ENCODE measurements around the gene KRTAP1-3.
"Not testable (repeated sequence)": the region's sequence is repeated elsewhere in the genome, so short reads cannot be mapped to it uniquely, and the experiment has no call there.

The KRTAP1-3 gene

GRCh38 chr17:41052566-41052965 is 17.9 kb upstream of the KRTAP1-3 start:
- no peak for DNase-seq

DNA sequence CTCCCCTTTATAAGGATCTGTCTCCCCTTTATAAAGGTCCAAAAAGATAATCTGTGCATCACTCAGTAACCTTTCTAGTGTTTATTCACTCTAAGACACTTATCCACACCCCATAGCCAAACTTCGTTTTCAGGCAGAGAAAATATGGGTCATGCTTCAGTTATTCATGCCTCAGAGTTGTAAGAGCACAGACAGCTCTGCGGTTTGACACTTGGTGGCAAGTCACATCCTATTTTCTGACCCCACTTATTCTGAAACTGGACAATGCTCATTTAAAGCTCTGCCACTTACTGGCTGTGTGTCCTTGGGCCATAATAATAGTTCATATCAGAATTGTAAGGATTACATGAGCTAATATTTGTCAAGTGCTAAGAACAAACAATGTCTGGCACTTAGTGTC is 14.4 kb upstream of the KRTAP1-3 start:
- no peak for DNase-seq

DNA sequence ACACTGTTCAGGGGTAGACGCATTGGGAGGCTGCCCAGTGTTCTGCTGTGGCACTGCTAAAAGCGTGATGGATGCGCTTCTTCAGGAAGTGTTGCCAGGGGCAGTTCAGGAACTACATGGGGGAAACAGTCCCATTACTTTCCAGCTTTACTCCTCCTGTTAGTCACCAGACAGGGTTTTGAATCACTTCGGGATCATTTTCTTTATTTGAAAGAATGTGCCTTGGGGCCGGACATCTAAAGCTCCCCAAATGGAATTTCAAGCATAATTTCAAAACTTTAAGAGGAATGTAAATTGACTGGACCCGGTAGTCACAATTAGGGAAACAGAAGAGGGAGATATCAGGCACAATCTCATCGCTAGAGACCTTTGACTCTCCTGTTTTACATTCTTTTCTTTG is 13.8 kb upstream of the KRTAP1-3 start:
- DNase-seq: no peak

DNA sequence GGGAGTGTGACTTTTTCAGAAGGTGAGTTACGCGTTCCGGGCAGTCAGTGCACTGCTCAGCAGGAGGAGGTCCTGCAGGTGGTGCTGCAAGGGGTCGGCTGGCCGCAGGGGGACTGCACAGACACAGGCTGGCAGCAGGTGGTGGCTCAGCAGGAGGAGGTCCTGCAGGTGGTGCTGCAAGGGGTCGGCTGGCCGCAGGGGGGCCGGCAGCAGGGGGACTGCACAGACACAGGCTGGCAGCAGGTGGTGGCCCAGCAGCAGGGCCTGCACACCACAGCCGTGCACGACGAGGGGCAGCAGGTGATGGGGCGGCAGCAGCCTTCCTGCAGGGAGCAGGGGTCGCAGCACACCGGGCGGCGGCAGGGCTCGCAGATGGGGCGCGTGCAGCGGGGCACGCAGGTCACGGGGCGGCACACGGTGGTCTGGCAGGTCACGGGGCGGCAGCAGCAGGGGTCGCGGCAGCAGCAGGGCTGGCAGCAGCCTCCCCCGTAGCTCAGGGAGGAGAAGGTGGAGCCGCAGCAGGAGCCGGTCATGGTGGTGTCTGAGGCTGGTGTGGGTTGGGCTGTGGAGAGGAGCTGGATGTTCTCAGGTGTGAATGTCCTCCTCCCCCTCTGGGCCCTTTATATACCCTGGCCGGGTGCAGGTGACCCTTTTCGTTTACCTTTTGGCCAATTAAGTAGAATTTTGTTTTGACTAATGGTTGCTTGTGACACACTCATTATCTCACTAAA is 12.2 kb upstream of the KRTAP1-3 start, which contains the start of gene KRTAP2-1:
Gene KRTAP2-1 (minus strand): TSS at position 582 of the 731 bp plus-strand sequence. CDS start 49 bp downstream, at position 533.
- DNase-seq: not testable (repeated sequence)

- DNase-seq: no peak
Observed at GRCh38 chr17:41042953-41043352, 8.3 kb upstream of the KRTAP1-3 start.

- not testable (repeated sequence) for DNase-seq
Observed at GRCh38 chr17:41040783-41041571, 6.3 kb upstream of the KRTAP1-3 start, which contains the start of gene KRTAP1-1. KRTAP1-1 (minus strand) TSS chr17:41041450; CDS start chr17:41041397, 53 bp downstream.

DNA sequence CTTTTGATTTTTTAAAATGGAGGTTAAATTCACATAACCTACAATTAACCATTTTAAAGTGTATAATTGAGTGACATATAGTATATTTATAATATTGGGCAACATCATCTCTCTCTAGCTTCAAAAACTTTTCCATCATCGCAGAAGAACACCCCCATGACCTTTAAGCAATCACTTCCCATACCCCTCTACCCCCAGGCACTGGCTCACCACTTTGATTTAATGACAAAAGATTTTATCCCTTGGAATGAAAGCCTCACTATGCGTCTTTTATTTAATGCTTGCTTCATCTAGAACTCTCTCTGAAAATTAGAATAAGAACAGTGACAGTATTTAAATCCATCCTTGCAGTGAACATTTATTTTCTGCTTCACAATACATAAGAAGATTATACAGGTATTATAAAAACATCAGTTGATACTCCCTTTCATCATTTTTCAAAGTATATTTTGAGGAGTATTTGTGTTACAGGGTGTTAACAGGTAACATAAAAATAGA is 3.2 kb upstream of the KRTAP1-3 start:
- no peak for DNase-seq

DNA sequence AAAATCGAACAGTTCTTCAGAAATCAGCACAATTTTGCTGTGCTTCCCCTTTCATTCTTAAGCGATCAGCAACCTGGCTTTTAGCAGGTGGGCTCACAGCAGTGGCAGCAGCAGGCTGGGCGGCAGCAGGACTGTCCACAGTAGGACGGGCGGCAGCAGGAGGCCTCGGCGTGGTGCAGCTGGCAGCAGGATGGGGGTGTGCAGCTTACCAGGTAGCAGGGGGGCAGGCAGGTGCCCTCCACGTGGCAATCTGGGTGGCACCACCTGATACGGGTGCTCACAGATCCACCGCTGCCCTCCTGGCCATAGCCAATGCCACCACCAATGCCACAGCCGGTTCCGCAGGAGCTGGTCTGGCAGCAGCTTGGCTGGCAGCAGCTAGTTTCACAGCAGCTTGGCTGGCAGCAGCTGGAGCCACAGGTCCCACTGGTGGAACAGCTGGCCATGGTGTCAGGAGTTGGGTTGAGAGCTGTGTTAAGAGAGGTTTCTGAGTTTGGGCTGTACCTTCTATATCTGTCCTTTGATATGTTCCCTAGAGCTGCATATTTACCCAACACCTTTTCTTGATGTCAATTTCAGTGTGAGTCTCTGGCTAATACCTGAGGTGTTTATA is 4.9 kb downstream of the KRTAP1-3 start, which contains the start of gene KRTAP1-4:
Gene KRTAP1-4 (minus strand): TSS at position 563 of the 613 bp plus-strand sequence. CDS start 117 bp downstream, at position 446.
- no peak for DNase-seq

DNA sequence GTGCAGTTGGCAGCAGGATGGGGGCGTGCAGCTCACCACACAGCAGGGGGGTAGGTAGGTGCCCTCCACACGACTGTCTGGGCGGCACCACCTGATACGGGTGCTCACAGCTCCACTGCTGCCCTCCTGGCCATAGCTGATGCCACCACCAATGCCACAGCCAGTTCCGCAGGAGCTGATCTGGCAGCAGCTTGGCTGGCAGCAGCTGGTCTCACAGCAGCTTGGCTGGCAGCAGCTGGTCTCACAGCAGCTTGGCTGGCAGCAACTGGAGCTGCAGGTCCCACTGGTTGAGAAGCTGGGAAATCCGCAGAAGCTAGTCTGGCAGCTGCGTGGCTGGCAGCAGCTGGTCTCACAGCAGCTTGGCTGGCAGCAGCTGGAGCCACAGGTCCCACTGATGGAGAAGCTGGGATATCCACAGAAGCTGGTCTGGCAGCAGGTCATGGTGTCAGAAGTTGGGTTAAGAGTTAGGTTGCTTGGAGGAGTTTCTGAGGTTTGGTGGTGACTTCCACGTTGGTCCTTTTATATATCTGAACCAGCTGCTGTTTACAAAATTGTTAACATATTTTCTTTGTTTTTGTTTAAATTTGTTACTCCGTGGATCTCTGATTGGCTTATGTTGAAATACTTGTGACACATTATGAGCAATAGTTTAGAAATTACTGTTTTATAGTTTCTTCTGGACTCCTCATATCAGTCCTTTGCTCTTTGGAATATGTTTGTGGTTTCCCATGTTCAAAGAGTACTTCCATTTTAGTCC is 7.8 kb downstream of the KRTAP1-3 start, which contains the start of gene KRTAP1-5:
Gene KRTAP1-5 (minus strand): TSS at position 494 of the 757 bp plus-strand sequence. CDS start 53 bp downstream, at position 441.
- no peak for DNase-seq

DNA sequence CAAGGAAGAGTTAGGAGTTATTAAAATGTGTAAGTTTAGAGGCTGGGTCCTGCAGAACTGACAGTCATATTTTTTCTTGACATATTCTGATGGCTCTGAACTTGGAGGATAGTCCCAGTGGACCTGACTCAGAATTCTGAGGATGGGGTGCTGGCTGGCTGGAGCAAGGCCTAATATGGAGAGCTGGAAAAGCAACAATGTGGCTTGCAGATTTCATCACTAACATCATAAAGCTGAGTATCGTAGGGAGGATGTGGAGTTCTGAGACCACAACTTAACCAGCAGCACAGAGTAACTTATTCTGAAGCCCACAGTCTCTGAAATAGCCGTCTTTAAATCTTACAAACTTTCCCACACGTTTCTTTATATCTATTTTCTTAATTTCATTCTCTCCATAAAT is 10.0 kb downstream of the KRTAP1-3 start:
- DNase-seq: no peak

- no peak for DNase-seq
Observed at GRCh38 chr17:41020336-41020735, 14.3 kb downstream of the KRTAP1-3 start.

- no peak for DNase-seq
Observed at GRCh38 chr17:41019415-41019814, 15.3 kb downstream of the KRTAP1-3 start.

GRCh38 chr17:41018541-41018940 is 16.1 kb downstream of the KRTAP1-3 start:
- no peak for DNase-seq

DNA sequence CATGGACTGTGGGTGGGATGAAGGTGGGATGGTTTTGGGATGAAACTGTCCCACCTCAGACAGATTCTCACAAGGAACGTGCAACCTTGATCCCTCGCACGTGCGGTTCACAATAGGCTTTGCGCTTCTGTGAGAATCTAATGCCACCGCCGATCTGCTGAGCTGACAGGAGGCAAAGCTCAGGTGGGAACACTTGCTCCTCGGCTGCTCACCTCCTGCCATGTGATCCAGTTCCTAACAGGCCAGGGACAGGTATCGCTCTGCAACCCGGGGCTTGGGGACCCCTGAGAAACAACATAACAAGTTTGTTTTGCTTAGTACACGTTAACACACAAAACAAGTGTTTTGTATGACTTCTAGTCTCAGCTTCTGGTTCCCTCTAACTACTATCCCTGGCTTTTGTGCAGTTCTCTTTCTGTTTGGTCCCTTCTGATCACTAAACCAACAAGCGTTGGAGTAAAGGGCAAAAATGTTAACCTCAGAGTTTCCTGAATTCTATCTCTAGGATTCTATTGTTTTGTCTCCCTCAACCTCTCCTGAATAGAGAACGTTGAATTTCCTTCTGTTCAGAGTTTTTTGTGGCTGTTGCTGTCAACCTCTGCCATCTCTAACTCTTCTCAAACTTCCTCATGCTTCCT is 18.0 kb downstream of the KRTAP1-3 start:
- DNase-seq: no peak

DNA sequence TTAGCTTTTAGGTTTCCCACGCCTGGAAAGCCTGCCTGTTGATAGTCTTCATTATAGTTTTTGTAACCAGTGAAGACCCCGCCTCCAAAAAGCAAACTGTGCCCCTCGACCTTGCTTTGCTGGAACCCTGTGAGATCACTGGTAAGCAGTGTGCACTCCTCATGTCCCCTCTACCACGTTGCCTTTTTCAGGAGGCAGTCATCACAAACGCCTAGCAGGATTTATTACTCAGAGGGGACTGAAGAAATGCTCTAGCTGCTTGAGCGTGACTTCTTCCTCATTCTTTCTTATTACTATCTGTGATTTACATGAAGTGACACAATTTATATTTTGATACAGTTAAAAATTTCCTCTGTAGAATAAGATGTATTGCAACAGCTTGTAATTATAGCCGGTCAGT is 19.2 kb downstream of the KRTAP1-3 start:
- no peak for DNase-seq

DNA sequence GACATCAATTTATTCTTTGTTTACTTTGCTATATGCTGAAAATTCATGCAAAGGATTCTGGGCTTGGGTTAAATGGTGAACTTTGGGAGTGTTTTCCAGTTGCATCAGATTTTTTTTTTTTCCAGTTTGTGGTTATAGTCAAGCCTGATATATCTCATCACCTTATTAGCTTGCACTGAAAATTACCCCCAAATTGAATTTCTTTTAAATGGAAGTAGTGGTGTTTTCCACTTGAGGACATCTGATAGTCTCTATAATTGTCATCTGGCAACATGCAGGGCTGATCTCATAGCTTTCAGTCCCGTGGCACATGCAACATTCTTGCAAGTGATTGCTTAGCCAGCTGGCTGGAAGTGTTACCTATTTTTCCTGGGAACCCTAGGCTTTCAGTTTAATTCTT is 21.1 kb downstream of the KRTAP1-3 start:
- DNase-seq: no peak

- no peak for DNase-seq
Observed at GRCh38 chr17:41013181-41013580, 21.5 kb downstream of the KRTAP1-3 start.

GRCh38 chr17:41012326-41013120 is 22.2 kb downstream of the KRTAP1-3 start:
- DNase-seq: no peak

DNA sequence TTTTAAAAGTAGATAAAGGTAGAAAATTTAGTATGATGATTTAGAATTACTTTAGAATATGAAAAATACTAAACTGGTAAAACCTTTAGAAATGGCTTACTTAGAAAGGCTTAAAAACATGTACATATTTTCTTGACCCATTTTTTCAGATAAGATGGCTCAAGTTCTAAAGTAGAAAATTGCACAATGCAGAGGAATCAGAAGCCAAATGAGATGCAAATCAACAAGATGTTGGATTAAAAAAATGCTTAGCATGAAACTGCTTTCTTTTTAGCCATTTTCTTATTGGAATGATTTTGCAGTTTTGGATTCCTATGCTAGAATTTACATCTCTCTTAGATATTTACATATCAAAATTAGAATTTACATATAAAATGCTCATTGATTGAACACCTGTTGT is 24.2 kb downstream of the KRTAP1-3 start:
- DNase-seq: no peak

GRCh38 chr17:41009936-41010335 is 24.7 kb downstream of the KRTAP1-3 start:
- DNase-seq: no peak

DNA sequence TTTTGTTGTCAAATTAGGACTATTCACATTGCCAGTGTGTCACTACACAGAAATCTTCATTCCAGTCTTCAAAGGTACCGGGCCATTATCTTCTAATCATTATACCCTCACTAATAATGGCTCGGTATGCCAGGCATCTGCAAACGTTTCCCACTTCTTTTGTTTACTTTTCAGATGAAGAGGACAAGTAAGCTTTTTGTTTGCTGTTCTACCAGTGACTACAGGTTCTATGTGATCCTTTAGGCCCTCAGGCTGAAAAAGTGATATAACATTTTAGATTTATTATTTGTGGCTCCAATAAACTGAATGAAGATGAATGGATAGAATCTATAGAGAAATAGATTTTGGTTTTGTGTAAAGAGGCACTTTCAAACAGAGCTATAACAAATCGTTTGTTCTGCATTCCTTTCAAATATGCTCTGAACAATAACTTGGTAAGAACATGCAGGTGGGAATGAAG is 25.3 kb downstream of the KRTAP1-3 start:
- DNase-seq: no peak
